Esophagus (tissue), 2 donors: ENCODE data around the gene SLC11A1. TPM values are rescaled to one million over a fixed set of nuclear protein-coding genes. Genes with fewer than 3 reads are reported as not detected.

Source experiments
- H3K27ac ChIP-seq, 2 donors: one replicate each; pipeline ENCODE4 v1.5.1; 2013; ENCODE audit warnings: low read depth in 2 of 2, mild to moderate bottlenecking in 2 of 2, inconsistent platforms in 1 of 2, low read length in 1 of 2, moderate library complexity in 1 of 2
- H3K27me3 ChIP-seq, 2 donors: one replicate each; pipeline ENCODE4 v1.6.1; 2013; ENCODE audit warnings: low read length in 2 of 2, control low read depth in 1 of 2, mild to moderate bottlenecking in 1 of 2; ENCODE audit not compliant: insufficient read depth in 2 of 2, control insufficient read depth in 1 of 2
- H3K36me3 ChIP-seq, 2 donors: one replicate each; pipeline ENCODE4 v1.6.1; 2013; ENCODE audit warnings: low read length in 1 of 2; ENCODE audit not compliant: control insufficient read depth in 2 of 2, insufficient read depth in 2 of 2
- H3K4me1 ChIP-seq, 2 donors: one replicate each; pipeline ENCODE4 v1.6.1; 2013; ENCODE audit warnings: low read length in 1 of 2; ENCODE audit not compliant: control insufficient read depth in 2 of 2, insufficient read depth in 2 of 2
- H3K4me3 ChIP-seq, 2 donors: one replicate each; pipeline ENCODE4 v1.5.1; 2013; ENCODE audit warnings: low read length in 2 of 2, mild to moderate bottlenecking in 2 of 2, low read depth in 1 of 2, moderate library complexity in 1 of 2
- H3K9me3 ChIP-seq, 2 donors: one replicate each; pipeline ENCODE4 v1.6.1; 2013; ENCODE audit warnings: mild to moderate bottlenecking in 2 of 2, low read depth in 1 of 2, low read length in 1 of 2, moderate library complexity in 1 of 2; ENCODE audit not compliant: control insufficient read depth in 2 of 2, insufficient read depth in 1 of 2
- WGBS, 2 donors: extraction: QIAGEN DNeasy Blood & Tissue Kit; methylation state at CpG; one replicate each; pipeline ENCODE4 v1.1.7; 2013; 5-methylcytosine and 5-hydroxymethylcytosine counted together
- polyA plus RNA-seq, 2 donors: library from polyadenylated mRNA; stranded (reverse); fragments of 200-250 nt; gene quantifications; one replicate each; pipeline ENCODE4 v1.2.3, GENCODE V29; 2013
- donor health status: healthy with polysubstance abuse.
- donor health status: Bipolar disorder and iron deficiency.

The SLC11A1 gene
- polyA plus RNA-seq, 2 donors: 1.1 to 1.5 TPM

DNA sequence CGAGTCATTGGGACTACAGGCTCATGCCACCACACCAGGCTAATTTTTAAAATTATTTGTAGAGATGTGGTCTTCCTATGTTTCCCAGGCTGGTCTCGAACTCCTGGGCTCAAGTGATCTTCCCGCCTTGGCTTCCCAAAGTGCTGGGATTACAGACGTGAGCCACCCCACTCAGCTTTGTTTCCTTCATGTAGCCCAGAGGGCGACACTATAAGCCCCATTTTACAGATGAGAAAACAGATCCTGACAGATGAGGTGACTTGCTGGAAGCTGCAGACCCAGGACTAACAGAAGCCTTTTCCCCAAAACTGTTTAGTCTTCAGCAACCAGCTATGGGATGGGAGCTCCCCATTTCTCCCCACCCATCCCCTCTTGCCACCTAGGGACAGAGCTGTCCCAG lies 10.4 kb downstream of the SLC11A1 start:
- 90 to 94% methylated on average over 5 of the region's 5 CpGs for WGBS, 2 donors

GRCh38 chr2:218392891-218393462 lies 10.9 kb downstream of the SLC11A1 start:
- Histone ChIP-seq H3K27ac (no peak overlapping the region), H3K36me3 (no peaks in the 10 kb centered on the region), H3K27me3 (no peaks in the 10 kb centered on the region), H3K9me3 (no peaks in the 10 kb centered on the region), H3K4me1 (peaks cover 0 to 5% of the 10 kb centered on the region in 2 donors), H3K4me3 (no peak overlapping the region)
- WGBS, 2 donors: 76 to 77% methylated on average over 16 of the region's 16 CpGs

More for the DNA sequence above, 10.4 kb downstream of the SLC11A1 start:
- H3K27ac ChIP-seq: no peak overlapping the region
- H3K36me3 ChIP-seq: no peaks in the 10 kb centered on the region
- peaks cover 0 to 9% of the 10 kb centered on the region in 2 donors for H3K4me1 ChIP-seq
- no peaks in the 10 kb centered on the region for H3K27me3 ChIP-seq
- no peak overlapping the region for H3K4me3 ChIP-seq
- no peaks in the 10 kb centered on the region for H3K9me3 ChIP-seq

GRCh38 chr2:218393750-218394290 lies 11.7 kb downstream of the SLC11A1 start:
- Histone ChIP-seq H3K9me3 (no peaks in the 10 kb centered on the region), H3K4me1 (peaks cover 0 to 5% of the 10 kb centered on the region in 2 donors), H3K27ac (no peak overlapping the region), H3K36me3 (no peaks in the 10 kb centered on the region), H3K27me3 (no peaks in the 10 kb centered on the region), H3K4me3 (no peak overlapping the region)
- WGBS, 2 donors: 70 to 75% methylated on average over 8 of the region's 8 CpGs

- no peaks in the 10 kb centered on the region for H3K36me3 ChIP-seq
- H3K27me3 ChIP-seq: no peaks in the 10 kb centered on the region
- peaks cover 0 to 7% of the 10 kb centered on the region in 2 donors for H3K4me1 ChIP-seq
- H3K9me3 ChIP-seq: no peaks in the 10 kb centered on the region
- H3K4me3 ChIP-seq: no peak overlapping the region
- H3K27ac ChIP-seq: no peak overlapping the region
- 83 to 91% methylated on average over 12 to 13 of the region's 13 CpGs for WGBS, 2 donors
Observed at GRCh38 chr2:218394298-218395089, 12.4 kb downstream of the SLC11A1 start.

- H3K4me3 ChIP-seq: no peak overlapping the region
- no peaks in the 10 kb centered on the region for H3K36me3 ChIP-seq
- no peak overlapping the region for H3K27ac ChIP-seq
- no peaks in the 10 kb centered on the region for H3K27me3 ChIP-seq
- H3K9me3 ChIP-seq: no peaks in the 10 kb centered on the region
- 78 to 82% methylated on average over 6 of the region's 6 CpGs for WGBS, 2 donors
- H3K4me1 ChIP-seq: peaks cover 0 to 7% of the 10 kb centered on the region in 2 donors
Observed at GRCh38 chr2:218395090-218395444, 13.0 kb downstream of the SLC11A1 start.

GRCh38 chr2:218395456-218395825 lies 13.4 kb downstream of the SLC11A1 start:
- WGBS, 2 donors: 19 to 27% methylated on average over 16 of the region's 16 CpGs
- Histone ChIP-seq H3K27me3 (no peaks in the 10 kb centered on the region), H3K27ac (peak overlapping the region; percentile 99 to 100), H3K36me3 (no peaks in the 10 kb centered on the region), H3K4me3 (peak overlapping the region in 1 of 2 donors; percentile 57), H3K4me1 (peaks cover 0 to 7% of the 10 kb centered on the region in 2 donors), H3K9me3 (no peaks in the 10 kb centered on the region)

GRCh38 chr2:218395826-218396687 lies 14.0 kb downstream of the SLC11A1 start:
- 1% methylated on average over 56 to 57 of the region's 57 CpGs for WGBS, 2 donors
- Histone ChIP-seq H3K9me3 (no peaks in the 10 kb centered on the region), H3K4me3 (peak overlapping the region; percentile 57 to 88), H3K27ac (peak overlapping the region; percentile 99 to 100), H3K36me3 (peaks cover 0 to 2% of the 10 kb centered on the region in 2 donors), H3K4me1 (peaks cover 0 to 9% of the 10 kb centered on the region in 2 donors), H3K27me3 (no peaks in the 10 kb centered on the region)

DNA sequence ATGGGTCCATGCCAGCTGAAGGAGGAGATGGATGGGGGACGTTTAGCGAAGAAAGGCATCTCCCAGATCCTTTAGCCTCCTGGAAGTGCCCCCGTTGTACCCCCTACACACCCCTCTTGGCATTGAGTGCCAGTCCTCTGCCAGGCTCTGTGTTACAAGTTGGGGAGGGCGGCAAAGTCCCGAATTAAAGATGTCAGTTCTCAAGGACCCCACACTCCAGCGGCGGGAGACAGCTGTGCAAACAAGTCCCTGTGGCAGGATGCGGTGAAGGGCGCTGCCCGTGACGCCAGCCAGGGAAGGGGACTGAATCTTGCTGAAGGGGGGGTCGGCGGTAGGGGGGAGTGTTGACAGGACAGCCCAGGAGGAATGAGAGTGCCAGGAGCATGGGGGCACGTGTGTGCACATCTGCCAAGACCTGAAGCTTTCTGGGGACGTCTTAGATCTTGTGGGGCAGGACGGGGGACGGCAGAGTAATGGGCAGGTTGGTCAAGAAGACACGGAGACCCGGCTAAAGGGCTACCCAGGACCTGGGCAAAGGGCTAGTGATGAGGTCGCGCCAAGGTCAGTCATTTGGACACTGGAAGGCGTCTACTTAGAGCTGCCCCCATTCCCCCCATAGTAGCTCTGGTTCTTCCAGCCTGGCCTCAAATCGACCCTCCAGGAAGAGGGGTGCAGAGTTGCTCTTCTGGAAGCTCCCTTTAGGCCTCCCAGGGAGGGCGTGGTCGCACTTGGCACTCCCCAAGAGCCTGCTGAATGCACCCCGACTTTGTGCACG lies 14.8 kb downstream of the SLC11A1 start:
- Histone ChIP-seq H3K9me3 (no peaks in the 10 kb centered on the region), H3K36me3 (peaks cover 0 to 10% of the 10 kb centered on the region in 2 donors), H3K27me3 (no peaks in the 10 kb centered on the region), H3K4me1 (peaks cover 0 to 17% of the 10 kb centered on the region in 2 donors), H3K27ac (peak overlapping the region; percentile 99 to 100), H3K4me3 (peak overlapping the region; percentile 57 to 88)
- 1% methylated on average over 27 of the region's 27 CpGs for WGBS, 2 donors

GRCh38 chr2:218397463-218397819 lies 15.4 kb downstream of the SLC11A1 start:
- H3K27ac ChIP-seq: peak overlapping the region; percentile 99 to 100
- no peaks in the 10 kb centered on the region for H3K9me3 ChIP-seq
- H3K4me1 ChIP-seq: peaks cover 0 to 22% of the 10 kb centered on the region in 2 donors
- H3K36me3 ChIP-seq: peaks cover 2 to 15% of the 10 kb centered on the region in 2 donors
- WGBS, 2 donors: 2% methylated on average over 12 of the region's 12 CpGs
- peak overlapping the region; percentile 57 to 88 for H3K4me3 ChIP-seq
- H3K27me3 ChIP-seq: no peaks in the 10 kb centered on the region
